HG03159 (cell line): Measurements from ENCODE around the gene GTF2IRD1.
"Not testable (repeated sequence)": the region's sequence is repeated elsewhere in the genome, so short reads cannot be mapped to it uniquely, and the experiment has no call there.

Experiments used
- ATAC-seq: cut with Tn5 transposase; IDR thresholded peaks from one replicate; pipeline ENCODE4 v1.9.1; 2021; ENCODE audit warnings: mild to moderate bottlenecking, moderate library complexity; ENCODE audit not compliant: unreplicated experiment

The GTF2IRD1 gene

GRCh38 chr7:74453322-74454011 lies at the start of gene GTF2IRD1:
Gene GTF2IRD1, plus strand, starts transcription at chr7:74453906. Its CDS starts 54,175 bp downstream, at chr7:74508081.
- ATAC-seq: no peak

GRCh38 chr7:74404388-74404700 lies 49.4 kb upstream of the GTF2IRD1 start:
- ATAC-seq: no peak

DNA sequence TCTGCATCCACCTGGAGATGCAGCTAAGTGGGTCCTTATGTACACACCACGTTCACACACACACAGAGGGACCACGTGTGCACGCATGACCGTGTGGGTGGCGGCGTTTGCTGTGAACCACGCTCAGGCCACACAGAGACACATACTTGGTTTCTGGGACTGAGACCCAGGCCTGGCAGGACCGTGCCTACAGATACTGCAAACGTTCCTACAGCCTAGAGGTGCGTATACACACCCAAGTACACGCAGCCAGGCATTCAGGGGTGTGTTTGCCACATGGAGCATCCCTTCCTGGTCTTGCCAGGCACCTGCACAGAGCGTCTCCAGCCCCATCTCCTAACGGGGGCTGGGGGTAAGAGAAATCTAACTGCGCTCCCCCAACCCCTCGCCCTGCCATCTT lies 49.0 kb upstream of the GTF2IRD1 start:
- ATAC-seq: no peak

GRCh38 chr7:74405191-74405898 lies 48.4 kb upstream of the GTF2IRD1 start:
- no peak for ATAC-seq

GRCh38 chr7:74405899-74406512 lies 47.7 kb upstream of the GTF2IRD1 start:
- no peak for ATAC-seq

DNA sequence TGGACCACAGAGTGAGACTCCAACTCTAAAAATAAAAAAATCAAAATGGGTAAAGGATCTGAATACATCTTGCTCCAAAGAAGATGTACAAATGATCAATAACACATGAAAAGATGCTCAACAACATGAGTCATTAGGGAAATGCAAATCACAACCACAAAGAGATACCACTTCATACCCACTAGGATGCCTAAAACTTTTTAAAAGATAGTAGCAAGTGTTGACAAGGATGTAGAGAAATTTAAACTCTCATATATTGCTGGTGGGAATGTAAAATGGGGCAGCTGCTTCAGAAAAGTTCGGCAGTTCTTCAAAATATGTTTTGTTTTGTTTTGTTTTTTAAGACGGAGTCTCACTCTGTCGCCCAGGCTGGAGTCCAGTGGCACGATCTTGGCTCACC lies 45.7 kb upstream of the GTF2IRD1 start:
- ATAC-seq: no peak

DNA sequence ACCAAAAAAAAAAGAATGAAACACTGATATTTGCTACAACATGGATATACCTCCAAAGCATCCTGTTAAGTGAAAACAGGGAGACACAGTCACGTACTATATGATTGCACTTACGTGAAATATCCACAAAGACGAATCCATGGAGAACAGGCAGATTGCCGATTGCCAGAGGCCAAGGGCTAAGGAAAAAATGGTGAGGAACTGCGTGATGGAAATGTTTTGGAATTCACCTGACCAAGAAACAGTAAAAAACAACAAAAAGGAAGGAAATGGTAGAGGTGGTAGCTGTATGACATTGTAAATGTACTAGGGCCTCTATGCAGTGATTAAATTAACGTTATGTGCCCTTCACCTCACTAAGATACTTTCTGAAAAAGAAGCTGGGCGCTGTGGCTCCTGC lies 44.1 kb upstream of the GTF2IRD1 start:
- no peak for ATAC-seq

- no peak for ATAC-seq
Observed at GRCh38 chr7:74410772-74411171, 42.9 kb upstream of the GTF2IRD1 start.

GRCh38 chr7:74411571-74411970 lies 42.1 kb upstream of the GTF2IRD1 start:
- not testable (repeated sequence) for ATAC-seq

GRCh38 chr7:74412056-74412455 lies 41.6 kb upstream of the GTF2IRD1 start:
- ATAC-seq: no peak

DNA sequence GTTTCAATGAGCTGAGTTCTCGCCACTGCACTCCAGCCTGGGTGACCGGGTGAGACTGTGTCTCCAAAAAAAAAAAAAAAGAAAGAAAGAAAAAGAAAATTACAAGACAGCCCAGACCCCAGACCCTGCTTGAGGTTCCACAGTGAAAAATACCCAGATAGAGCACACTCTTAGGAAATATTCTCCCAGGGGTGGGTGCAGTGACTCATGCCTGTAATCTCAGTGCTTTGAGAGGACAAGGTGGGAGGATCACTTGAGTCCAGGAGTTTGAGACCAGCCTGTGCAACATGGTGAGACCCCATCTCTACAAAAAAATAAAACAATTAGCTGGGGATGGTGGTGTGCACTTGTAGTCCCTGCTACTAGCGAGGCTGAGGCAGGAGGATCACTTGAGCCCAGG lies 41.1 kb upstream of the GTF2IRD1 start:
- ATAC-seq: no peak

DNA sequence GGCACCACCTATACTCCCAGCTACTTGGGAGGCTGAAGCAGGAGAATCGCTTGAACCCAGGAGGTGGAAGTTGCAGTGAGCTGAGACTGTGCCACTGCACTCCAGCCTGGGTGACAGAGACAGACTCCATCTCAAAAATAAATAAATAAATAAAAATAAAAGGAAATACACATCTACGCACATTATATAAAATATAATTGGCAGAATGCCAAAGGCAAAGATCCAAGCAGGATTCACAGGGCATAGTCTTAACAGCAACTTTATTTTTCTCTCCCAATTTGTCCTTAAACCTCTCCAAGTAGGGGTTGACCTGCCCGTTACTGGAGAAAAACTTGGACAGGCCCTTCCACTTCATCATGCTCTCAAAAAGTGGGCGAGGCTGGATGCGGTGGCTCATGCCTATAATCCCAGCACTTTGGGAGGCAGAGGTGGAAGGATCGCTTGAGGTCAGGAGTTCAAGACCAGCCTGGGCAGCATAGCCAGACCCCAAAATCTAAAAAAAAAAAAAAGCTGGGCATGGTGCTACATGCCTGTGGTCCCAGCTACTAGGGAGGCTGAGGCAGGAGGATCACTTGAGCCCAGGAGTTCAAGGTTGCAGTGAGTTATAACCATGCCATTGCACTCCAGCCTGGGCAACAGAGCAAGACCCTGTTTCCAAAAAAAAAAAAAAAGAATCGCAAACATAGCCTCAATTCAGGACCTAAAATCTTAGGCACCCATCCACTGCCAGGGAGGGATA lies 38.9 kb upstream of the GTF2IRD1 start:
- ATAC-seq: not testable (repeated sequence)

DNA sequence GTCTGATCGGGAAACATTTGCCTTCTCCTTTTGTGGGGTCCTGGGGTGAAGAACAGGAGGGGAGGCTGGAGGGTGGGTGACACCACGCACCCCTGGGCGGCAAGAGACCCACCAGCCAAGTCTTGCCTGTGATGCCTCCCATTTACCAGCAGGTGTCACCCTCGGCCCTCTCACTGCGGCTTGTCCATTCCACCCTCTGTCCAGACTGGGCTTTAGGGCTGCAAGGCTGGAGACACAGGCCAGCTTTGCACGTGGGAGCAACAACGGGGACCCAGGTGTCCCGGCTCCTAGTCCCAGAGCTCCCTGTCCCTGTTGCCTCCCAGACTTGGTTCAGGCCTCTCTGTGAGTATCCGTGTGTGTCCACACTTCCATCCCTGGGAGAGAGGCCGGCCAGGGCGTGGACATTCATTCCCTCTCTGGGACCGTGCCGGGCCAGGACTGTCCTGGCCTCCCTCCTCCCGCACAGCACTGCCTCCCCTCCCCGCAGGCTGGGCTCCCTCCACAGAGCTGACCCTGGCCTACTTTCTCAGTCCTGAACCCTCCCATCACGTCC lies 36.2 kb upstream of the GTF2IRD1 start:
- no peak for ATAC-seq

DNA sequence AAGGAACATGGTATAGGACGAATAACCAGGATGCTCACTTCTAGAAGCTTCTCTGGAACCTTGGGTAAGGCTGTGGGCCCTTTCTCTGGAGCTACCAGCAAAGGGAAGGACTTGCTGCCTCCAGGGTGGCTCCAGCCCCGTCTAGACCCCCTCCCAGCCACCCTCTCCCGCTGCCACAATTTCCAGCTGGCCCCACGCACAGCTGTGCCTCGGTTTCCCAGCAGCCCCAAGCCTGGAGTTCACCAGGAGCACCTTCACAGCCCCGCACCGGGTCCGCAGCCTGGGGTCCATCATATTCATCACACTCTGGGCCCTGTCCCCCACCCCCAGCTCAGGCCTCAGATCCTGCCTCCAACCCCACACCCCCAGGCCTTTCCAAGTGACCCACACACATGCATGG lies 35.6 kb upstream of the GTF2IRD1 start:
- no peak for ATAC-seq

DNA sequence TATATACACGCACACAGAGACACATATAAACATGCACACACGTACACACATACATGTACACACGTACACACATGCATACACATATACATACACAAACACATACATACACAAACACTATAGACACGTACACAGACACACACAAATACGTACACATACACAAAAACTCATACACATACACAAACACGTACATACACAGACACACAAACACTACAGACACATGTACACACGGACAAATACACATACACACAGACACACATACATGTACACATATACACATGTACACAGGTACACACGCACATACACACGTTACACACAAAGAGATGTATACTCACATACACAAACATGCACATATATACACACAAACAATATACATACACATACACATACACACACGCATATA lies 35.2 kb upstream of the GTF2IRD1 start:
- ATAC-seq: no peak

DNA sequence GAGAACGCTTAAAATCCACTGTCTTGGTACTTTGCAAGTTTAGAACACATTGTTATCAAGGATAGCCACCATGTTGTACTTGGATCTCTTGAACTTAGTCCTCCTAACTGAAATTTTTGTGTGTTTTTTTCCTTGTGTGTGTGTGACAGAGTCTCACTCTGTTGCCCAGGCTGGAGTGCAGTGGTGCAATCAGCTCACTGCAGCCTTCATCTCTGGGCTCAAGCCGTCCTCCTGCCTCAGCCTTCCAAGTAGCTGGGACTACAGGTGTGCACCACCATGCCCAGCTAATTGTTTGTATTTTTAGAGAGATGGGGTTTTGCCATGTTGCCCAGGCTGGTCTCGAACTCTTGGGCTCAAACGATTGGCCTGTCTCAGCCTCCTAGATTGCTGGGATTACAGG lies 34.5 kb upstream of the GTF2IRD1 start:
- not testable (repeated sequence) for ATAC-seq

DNA sequence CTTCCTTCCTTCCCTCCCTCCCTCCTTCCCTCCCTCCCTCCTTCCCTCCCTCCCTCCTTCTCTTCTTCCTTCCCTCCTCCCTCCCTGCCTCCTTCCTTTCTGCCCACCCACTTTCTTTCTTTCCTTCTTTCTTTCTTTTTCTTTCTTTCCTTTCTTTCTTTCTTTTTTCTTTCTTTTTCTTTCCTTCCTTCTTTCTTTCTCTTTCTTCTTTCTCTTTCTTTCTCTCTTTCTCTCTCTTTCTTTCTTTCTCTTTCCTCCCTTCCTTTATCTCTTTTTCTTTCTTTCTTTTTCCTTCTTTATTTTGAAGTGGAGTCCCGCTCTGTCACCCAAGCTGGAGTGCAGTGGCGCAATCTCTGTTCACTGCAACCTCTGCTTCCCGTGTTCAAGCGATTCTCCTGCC lies 33.7 kb upstream of the GTF2IRD1 start:
- ATAC-seq: no peak

- no peak for ATAC-seq
Observed at GRCh38 chr7:74424291-74424880, 29.3 kb upstream of the GTF2IRD1 start.

GRCh38 chr7:74428023-74428422 lies 25.7 kb upstream of the GTF2IRD1 start:
- ATAC-seq: no peak

DNA sequence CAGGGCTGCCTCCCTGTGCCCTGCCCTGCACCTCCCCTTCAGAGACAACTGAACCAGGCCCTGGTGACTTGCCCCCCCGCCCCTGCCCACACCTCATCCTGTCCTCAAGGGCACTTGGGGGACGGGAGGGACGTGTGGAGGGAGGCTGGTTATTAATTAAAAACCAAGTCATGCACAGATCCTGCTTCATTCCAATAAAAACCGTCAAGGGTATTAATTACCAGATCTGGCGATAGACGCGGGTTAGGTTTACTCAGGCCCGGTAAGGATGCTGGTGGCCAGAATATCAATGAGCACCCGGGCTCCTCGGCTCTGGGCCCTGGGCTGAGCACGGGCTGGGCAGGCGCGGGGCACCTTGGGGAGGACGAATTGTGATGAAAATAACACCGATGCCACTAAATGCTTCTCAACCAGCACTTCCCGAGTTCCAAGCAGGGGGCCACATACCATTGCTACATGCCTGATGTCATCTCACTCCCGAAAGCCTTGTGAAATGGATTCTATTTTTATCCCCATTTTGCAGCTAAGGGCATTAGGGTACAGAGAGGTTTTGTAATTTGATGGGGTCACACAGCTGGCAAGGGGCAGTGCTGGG lies 24.5 kb upstream of the GTF2IRD1 start:
- no peak for ATAC-seq

- ATAC-seq: not testable (repeated sequence)
Observed at GRCh38 chr7:74430409-74430808, 23.3 kb upstream of the GTF2IRD1 start.
